NOMO-1 treated with DMSO at 0.1 percent for 48 hours (cell line): ENCODE measurements around the gene SNRPB2.

Experiments
- DNase-seq: peaks from one replicate; lab custom pipeline; 2025; ENCODE audit not compliant: unreplicated experiment; lab: John Stamatoyannopoulos, UW

SNRPB2 gene

DNA sequence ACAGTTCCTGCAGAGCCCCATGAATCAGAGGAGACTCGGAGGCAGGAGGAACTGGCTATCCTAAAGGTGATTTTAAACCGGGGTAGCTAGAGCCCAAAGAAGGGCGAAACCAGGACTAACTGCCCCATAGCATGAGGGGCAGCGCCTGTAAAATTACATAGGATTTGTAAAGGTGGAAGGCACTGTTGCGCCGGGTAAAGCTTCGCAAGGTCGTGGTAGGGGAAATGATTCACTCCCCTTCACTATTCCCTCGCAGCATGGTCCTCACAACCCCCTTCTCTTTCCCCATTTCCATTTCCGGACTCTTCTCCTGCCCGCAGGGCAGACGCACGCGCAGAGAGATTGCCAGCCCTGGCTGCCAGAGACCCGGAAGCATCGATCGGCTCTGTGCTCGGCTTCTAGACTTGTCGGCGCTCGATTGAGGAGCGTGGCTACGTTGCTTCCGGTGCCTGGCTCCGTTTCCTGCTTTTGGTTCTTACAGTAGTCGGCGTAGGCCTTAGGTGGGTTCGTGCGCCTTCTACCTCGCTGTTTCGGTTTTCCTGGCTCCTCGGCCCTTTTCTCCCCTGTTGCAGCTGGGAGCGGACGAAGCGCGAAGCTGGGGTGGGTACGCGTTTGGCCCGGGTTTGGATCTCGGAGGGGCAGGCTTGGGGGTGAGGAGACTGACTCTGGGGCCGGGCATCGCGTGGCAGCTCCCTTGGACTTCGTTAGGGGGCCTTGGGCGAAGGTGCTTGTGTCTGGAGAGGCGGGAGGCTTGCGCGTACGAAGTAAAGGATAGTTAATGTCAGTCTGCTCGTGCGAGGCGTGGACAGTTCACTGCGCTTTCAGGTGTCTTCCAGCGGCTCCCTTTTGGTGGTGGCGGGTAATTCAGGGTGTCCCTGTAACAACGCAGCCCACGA is at the start of gene SNRPB2:
Gene SNRPB2 (plus strand): TSS at position 462 of the 896 bp plus-strand sequence. CDS start 1,677 bp downstream, outside the sequence.
- peak; percentile 96 for DNase-seq

DNA sequence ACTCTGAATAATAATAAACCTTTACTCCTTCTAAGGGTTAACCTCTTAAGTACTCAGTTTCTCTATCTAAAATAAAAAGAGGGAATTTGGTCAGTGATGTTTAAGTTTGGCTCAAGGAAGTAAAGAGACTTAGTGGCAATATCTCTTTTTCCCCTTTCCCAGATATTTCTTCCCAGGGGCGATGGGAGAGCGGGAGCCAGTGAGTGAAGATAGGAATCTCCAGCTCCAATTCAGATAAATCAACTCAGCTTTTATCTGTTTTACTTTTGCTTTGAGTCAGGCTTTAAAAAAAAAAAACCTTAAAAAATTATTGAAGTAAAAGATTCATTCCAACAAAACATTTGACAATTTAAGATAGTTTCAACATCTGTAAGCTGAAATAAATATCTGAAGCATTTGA is 45.4 kb upstream of the SNRPB2 start:
- no peak for DNase-seq

- no peak for DNase-seq
Observed at GRCh38 chr20:16689906-16690305, 39.9 kb upstream of the SNRPB2 start.

GRCh38 chr20:16691381-16691780 is 38.4 kb upstream of the SNRPB2 start:
- no peak for DNase-seq

DNA sequence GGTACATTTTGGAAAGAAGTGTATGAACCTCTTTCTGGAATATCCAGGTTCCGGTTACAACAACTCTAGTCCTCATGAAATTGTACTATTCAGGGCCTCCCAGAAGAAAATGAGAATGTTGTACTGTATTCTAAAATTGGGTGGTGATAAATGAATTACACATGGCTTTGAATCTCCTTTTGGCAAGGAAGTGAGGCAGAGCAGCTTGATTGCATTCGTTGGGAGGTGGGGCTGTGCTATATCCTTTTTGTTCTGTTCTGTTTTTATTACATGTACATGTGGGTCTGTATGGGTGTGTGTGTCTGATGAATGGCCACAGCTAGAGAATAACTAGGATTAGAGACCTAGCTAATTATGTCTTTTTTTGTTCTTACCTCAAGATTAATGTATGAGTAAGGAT is 37.8 kb upstream of the SNRPB2 start:
- no peak for DNase-seq

DNA sequence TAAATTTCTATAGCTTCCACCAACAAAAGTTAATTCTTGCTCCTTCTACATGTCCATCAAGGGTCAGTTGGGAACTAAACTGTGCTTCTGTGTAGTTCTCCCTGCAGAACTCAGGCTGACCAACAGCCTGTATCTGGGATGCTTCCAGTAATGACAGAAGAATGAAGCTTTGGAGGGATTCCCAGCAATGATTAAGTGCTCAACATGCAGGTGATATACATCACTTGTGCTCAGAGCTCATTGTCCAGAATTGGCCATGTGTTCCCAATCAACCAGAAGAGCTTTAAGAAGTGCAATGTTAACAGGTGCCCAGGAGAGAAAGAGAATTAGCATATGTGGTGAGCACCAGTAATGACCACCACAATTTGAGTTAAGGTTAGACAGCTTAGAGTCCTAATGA is 37.4 kb upstream of the SNRPB2 start:
- no peak for DNase-seq

- DNase-seq: no peak
Observed at GRCh38 chr20:16693278-16693677, 36.5 kb upstream of the SNRPB2 start.

GRCh38 chr20:16694161-16694560 is 35.7 kb upstream of the SNRPB2 start:
- no peak for DNase-seq

- no peak for DNase-seq
Observed at GRCh38 chr20:16695628-16696027, 34.2 kb upstream of the SNRPB2 start.

DNA sequence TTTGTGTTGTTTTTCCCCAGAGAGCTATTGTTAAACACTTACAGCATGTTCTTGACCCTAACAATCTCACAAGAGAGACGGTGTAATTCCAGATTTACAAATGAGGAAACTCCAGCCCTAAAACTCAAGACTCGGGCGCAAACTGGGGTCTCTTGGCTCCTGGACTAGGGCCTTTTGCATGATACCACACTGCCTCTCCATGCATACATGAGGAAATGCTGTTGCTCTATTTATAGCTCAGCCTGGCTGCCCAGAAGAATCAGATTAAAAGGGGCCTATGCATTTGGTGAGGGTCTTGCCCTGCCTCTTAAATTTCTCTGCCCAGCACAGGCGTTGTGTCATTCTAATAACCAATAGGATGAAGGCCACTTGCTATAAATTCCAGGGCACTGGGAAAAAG is 30.5 kb upstream of the SNRPB2 start:
- DNase-seq: peak; percentile 59

GRCh38 chr20:16701296-16701695 is 28.5 kb upstream of the SNRPB2 start:
- peak; percentile 57 for DNase-seq

DNA sequence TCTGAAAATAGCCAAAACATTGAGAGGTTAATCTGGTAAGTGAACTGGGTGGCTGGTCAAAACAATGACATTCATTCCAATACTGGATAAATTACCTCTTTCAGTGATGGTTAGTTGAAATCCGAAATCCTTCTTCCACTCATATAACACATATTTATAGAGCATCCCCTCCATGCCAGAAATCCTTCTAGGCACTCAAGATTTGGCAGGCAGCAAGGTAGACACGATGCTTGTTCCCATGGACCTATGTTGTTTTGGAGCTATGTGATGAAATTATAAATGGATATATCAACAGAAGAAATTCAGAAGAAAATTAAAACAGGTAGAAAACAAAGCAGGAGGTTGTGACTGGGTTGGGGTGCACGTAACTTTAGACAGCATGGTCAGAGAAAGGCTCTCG is 26.3 kb upstream of the SNRPB2 start:
- no peak for DNase-seq

DNA sequence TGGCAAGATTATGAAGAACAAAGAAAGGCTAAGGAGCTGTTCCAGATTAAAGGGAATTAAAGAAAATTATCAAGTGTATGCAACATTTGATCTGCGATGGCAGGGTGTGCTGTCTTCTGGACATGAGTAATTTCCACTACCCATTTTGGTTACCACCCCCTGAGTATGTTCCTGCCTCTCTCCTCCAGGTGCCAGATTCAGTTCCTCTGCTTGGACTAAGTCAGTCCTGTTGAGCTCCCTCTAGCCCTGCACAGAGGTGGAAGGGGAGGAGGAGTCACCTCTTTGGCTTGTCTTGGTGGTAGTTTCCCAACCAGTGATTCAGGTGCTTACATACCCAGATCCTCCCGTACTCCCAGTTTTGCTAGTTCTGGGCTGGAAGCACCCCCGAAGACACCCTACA is 22.2 kb upstream of the SNRPB2 start:
- peak; percentile 60 for DNase-seq

- no peak for DNase-seq
Observed at GRCh38 chr20:16708602-16709001, 21.2 kb upstream of the SNRPB2 start.

DNA sequence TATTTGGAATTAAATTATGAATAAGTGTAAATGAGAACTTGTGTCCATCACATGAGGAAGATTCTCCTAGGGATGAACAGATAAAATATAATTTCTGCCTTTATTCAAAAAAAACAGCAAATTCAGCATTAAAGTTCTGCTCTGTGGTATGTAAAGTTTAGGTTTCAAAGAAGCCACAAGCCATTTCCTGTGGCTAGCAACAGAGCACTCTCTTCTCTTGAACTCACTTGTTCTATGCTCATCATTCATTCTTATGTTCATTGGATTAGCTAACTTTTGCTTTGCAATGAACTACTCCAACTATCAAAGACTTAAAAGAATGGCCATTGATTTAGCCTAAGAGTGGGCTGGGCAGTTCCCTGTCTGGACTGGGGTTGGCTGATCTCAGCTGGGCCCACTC is 20.8 kb upstream of the SNRPB2 start:
- peak; percentile 42 for DNase-seq

DNA sequence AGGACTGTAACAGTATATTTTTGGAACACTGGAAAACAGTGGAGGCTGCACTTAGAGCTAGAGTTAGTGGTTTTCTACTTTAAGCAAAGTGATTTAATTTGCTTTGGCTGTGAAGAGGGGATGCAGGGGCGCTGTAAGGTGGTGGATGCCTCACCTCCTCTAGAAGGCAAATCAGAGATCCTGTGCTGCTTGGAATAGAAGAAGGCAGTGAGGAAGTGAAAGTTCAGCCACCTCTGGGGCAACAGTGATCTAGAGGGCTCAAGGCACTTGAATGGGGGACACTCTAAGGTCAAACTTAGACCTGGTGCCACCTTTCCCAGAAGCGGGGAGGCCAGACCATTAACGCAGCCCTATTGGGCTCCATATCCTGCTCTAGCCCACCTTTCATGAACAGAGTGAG is 19.0 kb upstream of the SNRPB2 start:
- peak; percentile 40 for DNase-seq

DNA sequence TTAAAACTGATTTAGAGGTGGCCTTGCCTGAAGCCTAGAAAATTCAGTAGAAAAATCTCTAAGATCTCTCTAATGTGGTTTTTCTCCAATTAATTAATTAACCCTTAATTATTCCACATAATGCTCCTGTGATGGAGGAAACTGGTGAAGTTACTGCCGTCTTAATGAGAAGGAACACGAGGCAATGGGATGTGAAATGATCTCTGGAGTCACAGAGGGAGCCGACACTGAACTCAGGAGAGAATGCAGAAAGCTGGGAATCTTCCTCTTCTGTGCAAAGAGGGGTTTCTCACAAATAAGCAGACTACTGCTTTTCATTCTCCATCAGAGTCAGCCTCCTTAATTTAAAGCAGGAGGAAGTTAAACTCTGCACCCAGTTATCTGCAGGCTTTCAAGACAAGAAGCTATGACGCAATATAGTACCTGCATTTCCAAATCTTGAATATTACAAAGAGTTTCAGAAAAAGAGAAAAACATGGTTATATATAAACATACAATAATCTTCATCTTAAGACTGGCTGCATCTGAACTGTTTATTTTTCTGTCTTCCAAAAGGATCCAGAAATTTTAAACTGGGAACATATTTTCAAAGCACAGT is 18.1 kb upstream of the SNRPB2 start:
- peak; percentile 79 for DNase-seq

DNA sequence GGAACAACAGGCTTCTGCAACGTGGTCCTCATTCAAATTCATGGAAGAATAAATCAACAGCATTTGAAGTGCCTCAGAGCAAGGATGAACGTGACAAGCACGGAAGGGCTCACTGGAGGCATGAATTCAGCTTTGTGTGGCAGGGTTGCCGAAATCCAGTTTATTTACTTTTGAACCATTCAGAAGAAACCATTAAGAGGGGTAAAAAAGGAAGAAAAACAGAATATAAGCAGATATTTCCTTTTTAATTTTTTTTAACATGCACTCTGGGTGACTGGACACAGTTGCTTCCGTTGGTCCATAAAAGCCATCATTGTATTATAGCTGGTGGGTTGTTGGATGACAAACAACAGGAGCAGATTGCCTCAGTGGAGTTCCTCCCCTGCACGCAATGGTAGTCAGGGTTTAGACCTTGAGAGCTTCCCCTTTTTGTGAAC is 17.3 kb upstream of the SNRPB2 start:
- peak; percentile 64 for DNase-seq

DNA sequence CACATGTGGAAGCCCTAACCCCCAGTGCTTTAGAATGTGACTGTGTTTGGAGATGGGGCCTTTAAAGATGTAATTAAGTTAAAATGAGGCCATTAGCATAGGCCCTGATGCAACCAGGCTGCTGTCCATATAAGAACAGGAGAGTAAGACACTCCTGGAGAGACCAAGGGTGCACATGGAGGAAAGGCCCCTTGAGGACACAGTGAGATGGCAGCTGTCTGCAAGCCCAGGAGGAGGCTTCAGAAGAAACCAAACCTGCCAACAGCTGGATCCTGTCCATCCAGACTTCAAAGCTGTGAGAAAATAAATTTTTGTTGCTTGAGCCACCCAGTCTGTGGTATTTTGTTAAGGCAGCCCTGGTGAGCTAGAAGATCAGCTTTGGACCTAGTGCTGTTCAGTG is 16.8 kb upstream of the SNRPB2 start:
- peak; percentile 64 for DNase-seq

GRCh38 chr20:16714242-16714641 is 15.6 kb upstream of the SNRPB2 start:
- DNase-seq: no peak

DNA sequence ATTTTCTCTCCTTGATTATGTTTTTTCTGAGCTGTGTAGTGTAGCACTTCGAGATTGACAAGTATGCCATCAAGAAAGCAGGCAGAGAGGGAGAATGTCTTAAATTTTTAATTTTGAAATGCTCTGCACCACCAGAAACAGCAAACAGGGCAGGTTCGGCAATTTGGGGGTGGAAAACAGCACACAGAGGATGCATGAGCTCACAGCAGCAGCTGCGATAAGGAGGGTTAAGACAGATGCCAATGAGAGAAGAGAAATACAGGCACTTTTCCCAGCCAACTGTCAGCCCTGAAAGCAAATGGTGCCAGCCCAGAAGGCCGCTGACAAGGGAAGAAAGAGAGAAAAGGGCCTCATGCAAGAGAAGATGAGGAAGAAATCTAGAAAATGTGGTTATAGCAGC is 15.1 kb upstream of the SNRPB2 start:
- no peak for DNase-seq

DNA sequence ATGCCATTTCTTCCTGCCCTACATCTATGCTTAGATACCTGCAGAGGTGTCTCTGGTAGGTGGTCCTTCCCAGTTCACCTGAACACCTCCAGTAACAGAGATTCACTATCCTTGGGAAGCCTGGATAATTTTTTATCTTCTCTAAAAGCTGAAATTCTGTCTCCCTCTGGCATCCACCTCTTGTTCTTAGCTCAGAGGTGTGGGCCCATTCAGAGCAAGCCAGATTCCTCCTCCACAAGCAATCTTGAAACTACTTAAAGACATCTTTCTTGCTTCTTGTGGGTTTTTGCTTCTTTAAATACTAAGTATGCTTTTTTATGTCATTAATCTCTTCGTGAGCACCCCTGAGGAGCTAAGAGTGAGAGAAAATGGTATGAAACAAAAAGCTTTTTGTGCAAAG is 10.4 kb upstream of the SNRPB2 start:
- DNase-seq: no peak
